IgD-negative memory B cell (primary cell): ENCODE results near the gene EPN2. TPM values are rescaled to one million over a fixed set of nuclear protein-coding genes. Genes with fewer than 3 reads are reported as not detected.
"Not testable (repeated sequence)": the region's sequence is repeated elsewhere in the genome, so short reads cannot be mapped to it uniquely, and the experiment has no call there.

Source experiments
- H3K27ac Mint-ChIP-seq, 3 donors: one replicate each; pipeline ENCODE4 v1.8.0; 2020 to 2022; ENCODE audit warnings: mild to moderate bottlenecking in 3 of 3, mixed read lengths in 3 of 3, moderate library complexity in 1 of 3
- H3K27me3 Mint-ChIP-seq: one replicate; pipeline ENCODE4 v1.8.0; 2021; ENCODE audit warnings: mixed read lengths
- H3K36me3 Mint-ChIP-seq: one replicate; pipeline ENCODE4 v1.8.0; 2020; ENCODE audit warnings: mild to moderate bottlenecking, mixed read lengths
- H3K4me1 Mint-ChIP-seq, 3 donors: one replicate each; pipeline ENCODE4 v1.8.0; 2020 to 2022; ENCODE audit warnings: mixed read lengths in 3 of 3, mild to moderate bottlenecking in 1 of 3
- H3K4me3 Mint-ChIP-seq, 4 donors: one replicate each; pipeline ENCODE4 v1.8.0; 2020 to 2022; ENCODE audit warnings: mild to moderate bottlenecking in 4 of 4, mixed read lengths in 4 of 4, moderate library complexity in 3 of 4
- H3K9me3 Mint-ChIP-seq, 3 donors: one replicate each; pipeline ENCODE4 v1.8.0; 2020 to 2021; ENCODE audit warnings: mixed read lengths in 3 of 3, mild to moderate bottlenecking in 1 of 3
- polyA plus RNA-seq: library from polyadenylated mRNA; unstranded; fragments of 300-500 nt; fragmentation: Illumina TruSeq; gene quantifications from one replicate; pipeline ENCODE4 v1.2.3, GENCODE V29; 2021

EPN2 gene
- polyA plus RNA-seq, 1 donor from 2014 or later = 16.4 TPM

DNA sequence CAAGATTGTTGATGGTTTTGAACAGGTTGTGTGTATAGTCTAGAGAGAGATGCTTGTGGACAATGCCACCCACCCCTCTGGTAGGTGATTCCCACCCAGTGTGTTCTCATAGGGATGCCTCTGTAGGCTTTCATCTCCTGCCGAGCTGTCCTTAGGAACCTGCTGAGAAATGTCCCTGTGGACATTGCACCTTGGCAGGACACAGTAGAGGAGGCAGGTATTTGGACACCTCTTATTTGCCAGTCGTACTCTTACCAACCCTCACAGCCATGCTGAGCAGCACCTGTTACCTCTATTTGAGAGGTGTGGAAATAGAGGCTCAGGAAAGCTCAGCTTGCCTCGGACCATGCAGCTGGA lies 33.2 kb downstream of the EPN2 start:
- Mint-ChIP-seq H3K36me3 (peaks cover 6% of the 10 kb centered on the region), H3K27ac (no peak overlapping the region), H3K4me1 (peaks cover 22 to 34% (median 32%) of the 10 kb centered on the region in 3 donors), H3K9me3 (no peaks in the 10 kb centered on the region), H3K4me3 (no peak overlapping the region), H3K27me3 (peaks cover 3% of the 10 kb centered on the region)

DNA sequence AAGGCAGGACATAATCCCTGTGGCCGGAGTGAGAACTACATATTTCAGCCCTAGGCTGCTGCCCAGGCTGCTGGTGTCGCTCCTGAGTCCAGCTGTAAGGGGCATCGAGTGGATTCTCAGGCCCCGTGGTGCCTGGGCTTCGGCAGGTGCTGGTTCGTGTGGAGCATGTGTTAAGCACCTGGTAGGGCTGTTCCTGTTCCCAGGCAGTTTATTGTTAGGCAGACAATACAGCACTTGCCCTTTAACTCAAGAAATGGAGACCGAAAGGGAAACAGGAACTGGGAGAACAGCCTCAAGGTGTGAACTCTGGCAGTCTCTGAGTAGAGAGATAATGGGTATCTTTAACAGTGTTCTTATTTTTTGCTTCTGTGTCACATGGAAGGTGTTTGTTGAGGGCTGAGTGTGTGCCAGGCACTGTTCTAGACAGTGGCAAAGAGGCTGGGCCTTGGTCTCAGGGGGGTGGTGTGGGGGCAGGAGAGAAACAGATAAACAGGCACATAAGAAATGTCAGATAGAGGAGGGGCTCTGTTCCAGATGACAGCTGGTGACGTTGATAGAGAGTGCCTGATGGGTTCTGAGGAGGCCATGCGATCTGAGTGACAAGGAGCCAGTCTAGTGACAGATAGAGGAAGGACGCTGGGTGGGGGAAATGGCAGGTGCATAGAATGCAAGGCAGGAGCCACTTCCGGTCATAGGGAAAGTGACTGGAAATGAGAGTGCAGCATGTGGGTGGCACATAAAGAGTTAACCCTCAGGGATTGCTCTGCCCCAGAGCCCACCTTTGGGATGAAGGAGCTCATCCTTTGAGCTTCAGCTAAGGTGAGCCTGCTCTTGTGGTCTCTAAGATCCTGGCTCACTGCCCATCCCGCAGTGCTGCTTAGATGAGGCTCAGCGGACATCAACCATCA lies 33.8 kb downstream of the EPN2 start:
- peak overlapping the region in 1 of 3 donors; percentile 65 for H3K27ac Mint-ChIP-seq
- peaks cover 6% of the 10 kb centered on the region for H3K36me3 Mint-ChIP-seq
- peak overlapping the region in 3 of 4 donors; percentile 27 to 43 (median 27) for H3K4me3 Mint-ChIP-seq
- peaks cover 22 to 34% (median 32%) of the 10 kb centered on the region in 3 donors for H3K4me1 Mint-ChIP-seq
- no peaks in the 10 kb centered on the region for H3K9me3 Mint-ChIP-seq
- peaks cover 3% of the 10 kb centered on the region for H3K27me3 Mint-ChIP-seq

DNA sequence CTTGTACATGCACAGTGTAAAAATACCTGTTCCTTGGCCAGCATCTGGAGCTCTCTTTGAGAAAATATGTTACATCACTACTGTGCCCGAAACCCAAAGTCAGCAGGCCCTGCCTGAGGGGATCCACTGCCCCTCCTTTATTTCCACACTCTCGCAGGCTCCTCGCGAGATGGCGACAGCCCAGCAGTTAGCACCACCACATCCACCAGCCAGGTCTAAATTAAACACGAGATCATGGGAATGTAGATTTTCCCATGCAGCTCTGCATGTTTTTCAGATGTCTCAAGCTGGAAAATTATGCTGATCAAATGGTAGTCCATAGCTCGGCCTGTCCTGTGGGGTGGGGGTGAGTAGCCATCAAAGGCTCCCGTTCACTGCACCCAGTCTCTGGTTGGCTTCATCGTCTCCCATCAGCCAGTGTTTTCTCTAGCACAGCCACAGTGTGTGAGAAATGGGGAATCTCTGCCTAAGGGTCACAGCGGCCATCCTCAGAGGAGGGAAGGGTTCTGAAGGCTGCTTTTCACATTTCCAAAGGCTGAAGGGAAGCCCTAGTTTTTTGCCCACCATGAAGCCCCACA lies 34.7 kb downstream of the EPN2 start:
- no peak overlapping the region for H3K27ac Mint-ChIP-seq

DNA sequence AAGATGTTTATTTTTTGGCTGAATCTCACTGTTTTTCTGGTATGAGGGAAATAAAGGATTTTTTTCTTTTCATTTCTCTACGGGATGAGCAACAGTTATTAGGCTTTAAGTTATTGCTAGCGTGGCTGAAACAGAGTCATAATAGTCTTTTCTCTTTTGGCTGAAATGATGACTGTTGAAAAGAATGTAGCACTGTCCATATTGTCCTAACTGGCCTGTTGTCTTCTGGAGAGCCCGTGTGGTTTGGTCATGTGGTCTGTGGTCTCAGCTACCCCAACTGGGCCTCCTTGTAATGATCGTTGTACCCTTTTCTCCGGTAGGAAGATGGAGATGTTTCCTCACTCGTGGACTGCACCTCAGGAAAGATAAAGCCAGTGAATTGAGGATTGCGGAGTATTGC lies 36.6 kb downstream of the EPN2 start:
- Mint-ChIP-seq H3K27me3 (peaks cover 3% of the 10 kb centered on the region), H3K4me1 (peaks cover 19 to 31% (median 30%) of the 10 kb centered on the region in 3 donors), H3K4me3 (no peak overlapping the region), H3K27ac (no peak overlapping the region), H3K9me3 (no peaks in the 10 kb centered on the region), H3K36me3 (peaks cover 12% of the 10 kb centered on the region)

More for the DNA sequence above, 34.7 kb downstream of the EPN2 start:
- Mint-ChIP-seq H3K4me3 (peak overlapping the region in 1 of 4 donors; percentile 27), H3K27me3 (peaks cover 3% of the 10 kb centered on the region), H3K36me3 (peaks cover 9% of the 10 kb centered on the region), H3K9me3 (no peaks in the 10 kb centered on the region), H3K4me1 (peaks cover 22 to 34% (median 32%) of the 10 kb centered on the region in 3 donors)

DNA sequence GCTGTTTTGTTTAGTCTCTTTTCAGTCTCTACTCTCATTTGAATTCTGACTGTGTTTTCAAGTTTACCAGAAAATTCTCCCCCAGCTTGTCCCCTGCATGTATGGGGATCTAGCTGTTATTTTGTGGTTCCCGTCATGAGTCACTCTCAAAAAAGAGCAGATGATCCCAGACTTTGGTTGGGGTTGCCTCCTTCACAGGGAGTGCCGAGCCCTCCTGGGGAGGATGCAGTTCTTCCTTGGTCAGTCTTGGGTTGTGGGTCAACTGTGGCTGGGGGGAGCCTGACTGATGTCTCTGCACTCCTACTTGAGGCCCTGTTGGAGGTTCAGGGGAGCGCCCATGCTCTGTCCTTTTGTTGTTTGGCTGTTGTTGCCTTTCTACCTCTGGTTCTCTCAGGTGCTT lies 37.7 kb downstream of the EPN2 start:
- no peaks in the 10 kb centered on the region for H3K9me3 Mint-ChIP-seq
- H3K27me3 Mint-ChIP-seq = peaks cover 3% of the 10 kb centered on the region
- H3K27ac Mint-ChIP-seq = peak overlapping the region in 1 of 3 donors; percentile 31

DNA sequence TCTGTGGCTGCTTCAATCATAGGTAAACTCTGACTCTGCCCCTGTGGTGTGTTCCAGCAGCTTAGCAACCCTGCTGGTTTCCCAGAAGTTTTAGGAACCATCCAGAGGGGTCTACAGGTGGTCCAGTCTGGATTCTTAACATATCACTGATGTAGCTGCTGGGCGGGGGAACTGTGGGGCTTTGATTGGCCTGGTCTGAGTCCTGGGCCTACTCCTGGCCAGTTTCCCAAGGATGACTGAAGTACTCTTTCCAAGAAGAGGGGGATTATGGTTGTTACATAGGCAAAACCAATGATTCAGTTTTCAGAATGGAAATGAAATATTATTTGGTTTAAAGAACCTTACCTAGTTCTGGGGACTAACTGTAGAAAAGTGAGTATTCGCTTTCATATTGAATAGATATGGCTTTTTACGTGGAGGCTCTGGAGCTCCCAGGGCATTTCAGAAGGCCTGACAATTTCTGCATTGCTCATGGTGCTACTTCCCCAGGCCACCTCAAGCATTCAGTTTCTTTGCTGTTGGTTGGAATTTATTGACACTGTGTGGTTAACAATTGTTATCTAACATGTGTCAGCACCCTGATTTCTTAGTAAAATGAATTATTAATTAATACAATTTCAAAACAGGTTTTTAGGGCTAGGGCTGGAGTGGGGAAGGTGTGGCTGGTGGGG lies 38.4 kb downstream of the EPN2 start:
- Mint-ChIP-seq H3K36me3 (peaks cover 13% of the 10 kb centered on the region), H3K9me3 (no peaks in the 10 kb centered on the region), H3K4me1 (peaks cover 10 to 18% (median 12%) of the 10 kb centered on the region in 3 donors), H3K27me3 (peaks cover 3% of the 10 kb centered on the region), H3K4me3 (no peak overlapping the region), H3K27ac (no peak overlapping the region)

More for the DNA sequence above, 37.7 kb downstream of the EPN2 start:
- peaks cover 14 to 19% (median 19%) of the 10 kb centered on the region in 3 donors for H3K4me1 Mint-ChIP-seq
- peak overlapping the region in 1 of 4 donors; percentile 32 for H3K4me3 Mint-ChIP-seq
- peaks cover 14% of the 10 kb centered on the region for H3K36me3 Mint-ChIP-seq

DNA sequence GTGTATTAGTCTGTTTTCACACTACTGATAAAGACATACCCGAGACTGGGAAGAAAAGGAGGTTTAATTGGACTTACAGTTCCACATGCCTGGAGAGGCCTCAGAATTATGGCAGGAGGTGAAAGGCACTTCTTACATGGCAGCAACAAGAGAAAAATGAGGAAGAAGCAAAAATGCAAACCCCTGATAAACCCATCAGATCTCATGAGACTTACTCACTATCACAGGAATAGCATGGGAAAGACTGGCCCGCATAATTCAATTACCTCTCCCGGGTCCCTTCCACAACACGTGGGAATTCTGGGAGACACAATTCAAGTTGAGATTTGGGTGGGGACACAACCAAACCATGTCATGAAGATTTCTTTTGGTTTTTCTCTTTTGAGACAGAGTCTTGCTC lies 41.1 kb downstream of the EPN2 start:
- not testable (repeated sequence) for H3K4me3 Mint-ChIP-seq, H3K27me3 Mint-ChIP-seq, H3K27ac Mint-ChIP-seq, H3K9me3 Mint-ChIP-seq
- Mint-ChIP-seq H3K4me1 (peaks cover 3 to 13% (median 7%) of the 10 kb centered on the region in 3 donors), H3K36me3 (peaks cover 14% of the 10 kb centered on the region)

DNA sequence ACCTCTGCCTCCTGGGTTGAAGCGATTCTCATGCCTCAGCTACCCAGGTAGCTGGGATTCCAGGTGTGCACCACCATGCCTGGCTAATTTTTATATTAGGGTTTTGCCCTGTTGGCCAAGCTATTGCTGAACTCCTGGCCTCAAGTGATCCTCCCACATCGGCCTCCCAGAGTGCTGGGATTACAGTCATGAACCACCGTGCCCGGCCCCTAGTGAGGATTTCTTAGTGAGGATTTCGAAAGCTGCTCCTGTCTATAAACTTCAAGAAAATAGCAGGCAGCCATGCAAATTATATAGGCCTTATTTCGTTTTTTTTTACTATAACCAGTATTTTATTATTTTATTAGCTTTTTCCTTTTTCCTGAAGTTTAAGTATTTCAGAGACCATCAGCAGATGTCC lies 41.6 kb downstream of the EPN2 start:
- Mint-ChIP-seq H3K27ac (no peak overlapping the region), H3K9me3 (no peaks in the 10 kb centered on the region), H3K36me3 (peaks cover 14% of the 10 kb centered on the region), H3K4me1 (peaks cover 5 to 14% (median 10%) of the 10 kb centered on the region in 3 donors), H3K27me3 (peaks cover under 1% of the 10 kb centered on the region), H3K4me3 (no peak overlapping the region)

DNA sequence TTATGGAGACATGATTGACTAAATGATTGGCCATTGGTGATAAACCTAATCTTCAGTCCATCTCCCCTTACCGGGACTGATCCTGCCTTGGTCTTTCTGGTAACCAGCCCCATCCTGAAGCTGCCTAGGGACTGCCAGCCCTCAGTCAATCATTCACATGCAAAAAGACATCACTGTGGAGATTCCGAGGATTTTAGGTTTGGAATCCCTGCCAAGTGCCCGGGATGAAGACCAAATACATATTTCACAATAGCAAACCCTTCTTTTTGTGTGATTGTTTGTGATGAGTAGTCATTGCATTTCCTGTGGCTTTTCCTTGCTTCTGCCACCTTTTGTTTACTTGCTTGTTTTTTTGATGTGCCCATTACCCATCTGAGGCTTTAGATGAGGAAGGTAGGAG lies 44.0 kb downstream of the EPN2 start:
- Mint-ChIP-seq H3K4me3 (no peak overlapping the region), H3K9me3 (no peaks in the 10 kb centered on the region), H3K36me3 (peaks cover 9% of the 10 kb centered on the region), H3K27me3 (peaks cover 5% of the 10 kb centered on the region), H3K27ac (no peak overlapping the region), H3K4me1 (peaks cover 12 to 21% (median 20%) of the 10 kb centered on the region in 3 donors)

DNA sequence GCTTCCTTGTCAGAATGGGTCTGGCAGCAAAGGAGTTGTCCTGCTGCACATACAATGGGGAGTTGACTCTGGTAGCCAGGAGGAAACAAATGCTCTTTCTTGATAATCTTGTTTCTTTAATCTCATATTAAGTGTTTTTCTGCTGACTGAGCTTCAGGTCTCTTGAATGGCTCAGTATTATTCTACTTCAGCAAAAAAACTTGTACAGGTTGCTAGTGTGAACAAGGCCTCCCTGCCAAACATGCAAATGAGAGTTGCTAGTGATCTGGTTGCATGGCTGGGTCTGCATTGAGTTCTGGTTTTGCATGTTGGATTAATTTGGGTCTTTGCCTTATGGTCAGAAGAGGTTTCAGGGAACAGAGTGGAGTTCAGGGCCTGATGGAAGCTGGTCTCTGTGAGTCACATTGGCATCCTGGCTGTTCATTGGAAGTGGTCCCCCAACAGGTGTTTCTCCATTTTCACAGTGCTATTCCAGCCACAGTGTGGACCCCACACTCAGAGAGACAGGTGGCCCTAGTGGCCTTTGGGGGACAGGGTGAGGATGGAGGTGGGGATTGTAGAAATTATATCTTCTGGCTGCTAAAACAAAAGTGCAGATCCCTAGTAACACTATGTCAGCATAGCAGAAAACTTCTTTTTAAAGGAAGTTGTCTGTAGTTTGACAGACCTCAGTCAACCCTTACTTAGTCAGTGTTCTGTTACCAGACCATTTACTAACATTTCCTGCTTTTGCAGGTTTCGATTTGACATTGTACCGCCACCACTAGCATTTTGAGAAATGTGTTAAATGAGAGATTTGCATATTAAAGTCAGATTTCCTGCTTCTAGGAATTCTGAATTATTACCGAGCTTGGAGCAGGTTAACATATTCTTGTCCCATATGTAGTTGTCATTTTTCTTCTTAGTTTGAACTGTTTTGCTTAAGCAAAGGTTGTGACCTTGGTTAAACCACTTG lies 47.1 kb downstream of the EPN2 start:
- H3K4me1 Mint-ChIP-seq = peaks cover 12 to 22% (median 21%) of the 10 kb centered on the region in 3 donors
- peak overlapping the region in 2 of 4 donors; percentile 69 to 73 for H3K4me3 Mint-ChIP-seq
- peak overlapping the region in 2 of 3 donors; percentile 16 to 30 for H3K27ac Mint-ChIP-seq
- H3K36me3 Mint-ChIP-seq = peaks cover 3% of the 10 kb centered on the region
- no peaks in the 10 kb centered on the region for H3K9me3 Mint-ChIP-seq
- H3K27me3 Mint-ChIP-seq = peaks cover 6% of the 10 kb centered on the region

DNA sequence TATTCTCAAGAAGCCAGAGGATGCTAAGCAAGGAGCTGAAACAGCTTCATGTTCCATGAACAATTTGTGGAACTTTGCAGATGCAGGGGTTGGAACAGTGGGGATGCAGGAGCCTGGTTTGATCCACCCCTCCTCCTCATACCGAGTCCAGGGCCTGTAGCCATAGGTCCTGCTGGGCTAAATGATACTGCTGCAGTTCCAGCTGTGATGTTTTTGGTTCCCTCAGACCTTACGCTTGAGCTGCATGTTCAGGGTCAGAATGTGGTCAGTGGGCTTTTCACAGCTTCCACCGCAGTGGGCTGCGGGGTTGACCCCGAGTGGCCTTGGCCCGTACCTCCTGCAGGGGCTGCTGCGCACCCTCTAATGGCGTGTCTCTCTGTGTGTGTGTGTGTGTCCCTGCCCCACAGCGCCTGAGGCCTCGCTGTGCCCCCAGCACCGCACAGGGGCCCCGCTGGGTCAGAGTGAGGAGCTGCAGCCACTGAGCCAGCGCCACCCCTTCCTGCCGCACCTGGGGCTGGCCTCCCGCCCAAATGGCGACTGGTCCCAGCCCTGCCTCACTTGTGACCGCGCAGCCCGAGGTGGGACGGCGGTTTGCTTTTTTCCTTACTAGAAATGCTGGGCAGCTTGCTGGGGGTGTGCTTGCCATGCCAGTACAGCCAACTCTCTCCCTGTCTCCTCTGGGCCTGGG lies 48.2 kb downstream of the EPN2 start:
- peaks cover 5% of the 10 kb centered on the region for H3K36me3 Mint-ChIP-seq
- peak overlapping the region in 1 of 4 donors; percentile 7 for H3K4me3 Mint-ChIP-seq
- H3K4me1 Mint-ChIP-seq = peaks cover 12 to 23% (median 23%) of the 10 kb centered on the region in 3 donors
- H3K9me3 Mint-ChIP-seq = no peaks in the 10 kb centered on the region
- H3K27me3 Mint-ChIP-seq = peaks cover 7% of the 10 kb centered on the region
- no peak overlapping the region for H3K27ac Mint-ChIP-seq

DNA sequence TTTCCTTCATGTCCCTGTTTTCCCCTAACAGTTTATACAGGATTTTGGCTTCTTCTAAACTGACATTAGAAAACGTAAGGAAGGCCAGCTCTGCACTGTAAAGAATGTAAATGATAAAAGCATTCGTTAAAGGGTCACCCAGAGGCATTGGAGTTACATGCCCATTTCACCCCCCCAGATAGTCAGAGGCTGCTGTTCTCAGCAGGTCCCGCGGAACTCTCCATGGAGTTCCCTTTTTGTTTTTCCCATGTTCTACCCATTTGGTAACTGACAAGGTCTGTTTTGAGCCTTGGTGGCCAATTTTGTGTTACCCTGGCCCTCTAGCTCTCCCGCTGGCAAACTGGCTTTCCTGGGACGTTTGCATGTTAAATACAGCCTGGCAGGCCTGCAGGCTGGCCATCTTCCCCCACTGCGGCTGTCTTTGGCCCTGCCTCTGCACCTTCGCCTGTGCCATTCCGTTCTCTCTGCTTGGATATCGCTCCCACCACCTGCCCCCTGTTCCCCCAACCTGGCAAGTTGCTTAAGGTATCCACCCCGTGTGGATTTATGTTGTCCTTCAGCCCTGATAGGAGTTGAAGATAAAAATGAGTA lies 49.7 kb downstream of the EPN2 start:
- Mint-ChIP-seq H3K9me3 (no peaks in the 10 kb centered on the region), H3K27ac (no peak overlapping the region), H3K27me3 (peaks cover 9% of the 10 kb centered on the region)

DNA sequence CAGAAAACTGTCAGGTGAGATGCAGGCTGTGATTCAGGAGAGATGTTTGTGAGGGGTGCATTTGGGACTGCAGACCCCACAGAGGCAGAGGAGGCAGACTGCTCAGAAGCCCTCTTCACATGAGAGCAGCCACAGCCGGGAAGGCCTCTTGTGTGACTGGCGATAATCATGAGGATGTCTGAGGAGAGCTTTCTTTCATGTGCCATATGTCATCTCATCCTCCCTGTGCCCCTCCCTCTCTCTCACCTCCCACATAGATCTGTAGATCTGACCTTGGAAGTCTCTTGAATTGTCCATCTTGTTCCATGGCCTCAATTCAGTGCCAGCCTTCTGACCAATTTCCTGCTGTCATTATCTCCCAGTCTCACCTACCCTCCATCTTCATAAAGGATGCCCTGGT lies 50.5 kb downstream of the EPN2 start:
- peaks cover 3% of the 10 kb centered on the region for H3K36me3 Mint-ChIP-seq
- H3K4me3 Mint-ChIP-seq = no peak overlapping the region
- H3K9me3 Mint-ChIP-seq = no peaks in the 10 kb centered on the region
- peaks cover 9% of the 10 kb centered on the region for H3K27me3 Mint-ChIP-seq
- no peak overlapping the region for H3K27ac Mint-ChIP-seq
- peaks cover 12 to 23% (median 23%) of the 10 kb centered on the region in 3 donors for H3K4me1 Mint-ChIP-seq

More for the DNA sequence above, 49.7 kb downstream of the EPN2 start:
- Mint-ChIP-seq H3K36me3 (peaks cover 3% of the 10 kb centered on the region), H3K4me1 (peaks cover 12 to 23% (median 23%) of the 10 kb centered on the region in 3 donors), H3K4me3 (peak overlapping the region in 1 of 4 donors; percentile 6)
